K562 (cell line): ENCODE data around the gene NACA. TPM values are rescaled to one million over a fixed set of nuclear protein-coding genes. Genes with fewer than 3 reads are reported as not detected.

Source experiments
- ATAC-seq: fragments of 200-7000 bp; cut with Tn5 transposase; 3 replicates; pipeline ENCODE4 v1.9.1; 2020; ENCODE audit warnings: moderate library complexity
- BruUV-seq: library from RNA; stranded (reverse); fragments of 400-500 nt; replicated peaks from 2 replicates; lab custom pipeline; 2021; lab: Mats Ljungman, UMichigan
- CTCF ChIA-PET: fragments of 300-600 bp; formaldehyde crosslinking; extraction: SDS; loops from one replicate; lab custom pipeline; 2021; ENCODE audit warnings: low intra/inter-chr PET ratio; lab: Yijun Ruan, JAX
- POLR2A ChIA-PET: fragments of 300-600, 350-650 bp; sonication (Branson Sonifier 250); formaldehyde crosslinking; extraction: SDS; loops from one replicate; lab custom pipeline; 2021; ENCODE audit warnings: antibody characterized with exemption, inconsistent platforms; lab: Yijun Ruan, JAX
- DNase-seq, 4 experiments: peaks; one replicate each; pipeline versions ENCODE4 v3.0.0 to v3.0.0-alpha.2; 2011 to 2018; ENCODE audit warnings: low spot score in 3 of 4, mixed read lengths in 3 of 4; ENCODE audit errors: extremely low read depth in 1 of 4
- FAIRE-seq: peaks from 2 replicates; lab custom pipeline; 2011; peaks lifted over from hg19 to GRCh38; lab: Jason Lieb, UNC
- H2AFZ ChIP-seq: 2 replicates; pipeline ENCODE4 v1.6.0; 2011; ENCODE audit warnings: low read depth, low read length, control low read depth, inconsistent platforms
- H3K27ac ChIP-seq: fragments of 200-600 bp; 3 replicates; pipeline ENCODE4 v1.8.0; 2011; ENCODE audit warnings: low read depth, mild to moderate bottlenecking, control low read depth, inconsistent platforms, low read length, moderate library complexity, mixed read lengths; ENCODE audit errors: extremely low read depth
- H3K27me3 ChIP-seq, 2 experiments: fragments of 300-600 bp in 1 of 2; 2 replicates in 1 of 2; 3 replicates in 1 of 2; pipeline versions ENCODE4 v1.6.0 to v1.8.0; 2011; ENCODE audit warnings: inconsistent platforms in 2 of 2, low read length in 2 of 2, mild to moderate bottlenecking in 1 of 2, mixed read lengths in 1 of 2, moderate library complexity in 1 of 2; ENCODE audit not compliant: control insufficient read depth in 2 of 2, insufficient read depth in 2 of 2
- H3K36me3 ChIP-seq: fragments of 300-600 bp; 3 replicates; pipeline ENCODE4 v1.8.0; 2011; ENCODE audit warnings: mild to moderate bottlenecking, low read length, inconsistent platforms; ENCODE audit not compliant: control insufficient read depth, insufficient read depth
- H3K4me1 ChIP-seq, 2 experiments: fragments of 200-600 bp in 1 of 2; replicated peaks in 1 of 2; 2 replicates in 1 of 2; 3 replicates in 1 of 2; pipeline versions ENCODE4 v1.5.1 to v1.8.0; 2011; ENCODE audit warnings: inconsistent platforms in 2 of 2, low read length in 2 of 2, mild to moderate bottlenecking in 1 of 2, mixed read lengths in 1 of 2, moderate library complexity in 1 of 2; ENCODE audit not compliant: control insufficient read depth in 2 of 2, insufficient read depth in 2 of 2
- H3K4me2 ChIP-seq: 2 replicates; pipeline ENCODE4 v1.6.1; 2011; ENCODE audit warnings: low read length, control low read depth, inconsistent platforms, mixed read lengths; ENCODE audit not compliant: insufficient read depth
- H3K4me3 ChIP-seq: fragments of 200-600 bp; sonication (generic), shearing (Covaris generic); 2 replicates; pipeline ENCODE4 v1.5.1; 2016; ENCODE audit warnings: control low read depth, inconsistent platforms
- H3K79me2 ChIP-seq: fragments of 200-600 bp; 3 replicates; pipeline ENCODE4 v1.8.0; 2011; ENCODE audit warnings: low read length, inconsistent platforms; ENCODE audit not compliant: control insufficient read depth, insufficient read depth
- H3K9ac ChIP-seq, 2 experiments: 2 replicates each; pipeline versions ENCODE4 v1.6.0 to v1.6.1; 2011; ENCODE audit warnings: low read depth in 2 of 2, low read length in 2 of 2, control low read depth in 1 of 2, inconsistent platforms in 1 of 2, mild to moderate bottlenecking in 1 of 2, mixed read lengths in 1 of 2; ENCODE audit not compliant: insufficient read depth in 1 of 2
- H3K9me1 ChIP-seq: one replicate; pipeline ENCODE4 v1.6.0; 2011; ENCODE audit warnings: inconsistent platforms, mild to moderate bottlenecking, low read length, moderate library complexity; ENCODE audit not compliant: control insufficient read depth, insufficient read depth
- H3K9me3 ChIP-seq: replicated peaks from 2 replicates; pipeline ENCODE4 v1.5.1; 2011; ENCODE audit warnings: low read depth, low read length, inconsistent platforms; ENCODE audit not compliant: control insufficient read depth, insufficient read depth
- H4K20me1 ChIP-seq: replicated peaks from 2 replicates; pipeline ENCODE4 v1.6.1; 2011; ENCODE audit warnings: low read length, inconsistent platforms, mixed read lengths; ENCODE audit not compliant: control insufficient read depth, insufficient read depth
- POLR2A ChIP-seq: fragments of 450-650 bp; conservative IDR thresholded peaks from 2 replicates; pipeline ENCODE4 v1.6.1; 2016
- POLR2G ChIP-seq: fragments of 200-400 bp; formaldehyde crosslinking; IDR thresholded peaks from 2 replicates; pipeline ENCODE4 v1.6.1; 2017; ENCODE audit warnings: low read depth, mild to moderate bottlenecking, antibody characterized with exemption, low read length, moderate library complexity
- RFX1 ChIP-seq: fragments of 450-650 bp; IDR thresholded peaks from 2 replicates; pipeline ENCODE4 v1.6.1; 2016; ENCODE audit warnings: mild to moderate bottlenecking, moderate library complexity
- SNAPC5 ChIP-seq: fragments of 250-450 bp; sonication (Bioruptor Pico); IDR thresholded peaks from 2 replicates; pipeline ENCODE4 v1.8.0; 2021; ENCODE audit warnings: moderate library complexity, mild to moderate bottlenecking, inconsistent platforms
- SUPT5H ChIP-seq: fragments of 450-650 bp; IDR thresholded peaks from 2 replicates; pipeline ENCODE4 v1.6.1; 2016
- ZBTB33 ChIP-seq: sonication (generic); formaldehyde crosslinking; IDR thresholded peaks from 2 replicates; pipeline ENCODE4 v1.8.1; 2023; ENCODE audit warnings: mild to moderate bottlenecking, missing genetic modification reagents
- ZNF785 ChIP-seq: fragments of 250-450 bp; sonication (Bioruptor Pico); IDR thresholded peaks from 2 replicates; pipeline ENCODE4 v1.4.0; 2020; ENCODE audit warnings: mild to moderate bottlenecking
- WGBS: fragments of 100-300 bp; shearing (Covaris generic); methylation state at CpG from one replicate; pipeline ENCODE4 v1.1.6; 2016; ENCODE audit warnings: low coverage, mixed read lengths; ENCODE audit not compliant: insufficient coverage; ENCODE audit errors: missing lambda C conversion rate; 5-methylcytosine and 5-hydroxymethylcytosine counted together
- in situ Hi-C: fragments of 300-500 bp; cut with MboI; formaldehyde crosslinking; loops from 4 replicates; pipeline ENCODE4 v1.15.0; 2018; ENCODE audit warnings: inconsistent platforms, mixed read lengths
- intact Hi-C: fragments of 100-400 bp; cut with micrococcal nuclease; formaldehyde crosslinking; loops from 2 replicates; pipeline ENCODE4 v1.14.2; 2022
- polyA plus RNA-seq, 8 experiments: library from polyadenylated mRNA; depleted of rRNA in 4 of 8; stranded (reverse) in 5 of 8; unstranded in 3 of 8; fragments of >200 nt; fragmentation: Nextera tagmentation in 2 of 8; fragmentation: Illumina TruSeq in 1 of 8; extraction: Ambion mirVana in 2 of 8; extraction: Trizol in 1 of 8; gene quantifications; 2 replicates each; pipeline versions ENCODE4 v1.2.1 to v1.2.3, GENCODE V29; 2011 to 2014; ENCODE audit warnings: inconsistent platforms in 1 of 8, missing spikeins in 1 of 8
- total RNA-seq, 7 experiments: library from RNA; depleted of rRNA in 6 of 7; stranded (reverse); fragments of >200 nt in 6 of 7; fragmentation: Illumina TruSeq in 2 of 7; extraction: Trizol in 2 of 7; gene quantifications; 2 replicates each; pipeline versions ENCODE4 v1.2.1 to v1.2.3, GENCODE V29; 2011 to 2021; ENCODE audit warnings: low replicate concordance in 1 of 7

Gene NACA
- total and polyA plus RNA-seq, 9 of the 15 experiments (the other 6 are each of a cell fraction or from before 2014, with no cell fraction given), result 1,030 to 2,416 (median 1,645) TPM

GRCh38 chr12:56677680-56678079 is 47.4 kb downstream of the NACA start:
- intact Hi-C loops, result no loop called here
- FAIRE-seq, result no peak

GRCh38 chr12:56676851-56677580 is 48.1 kb downstream of the NACA start:
- FAIRE-seq, result no peak
- ChIA-PET POLR2A (interaction anchor here (0.7 to 3.6 kb wide), 7 partner anchors 9 to 75 kb away, joined by 3 to 25 read pairs (median 10); partner anchors contain the start of genes NACA and PTGES3), CTCF (no interaction called here)
- peak; percentile 11 for ATAC-seq
- peak overlapping the region in 1 of 2 experiments; percentile 38; a peak in 1 of 4 replicates for H3K9ac ChIP-seq
- no peak for DNase-seq
- H2AFZ ChIP-seq, result no peak overlapping the region
- H3K36me3 ChIP-seq, result peaks cover 85% of the 10 kb centered on the region
- H3K4me3 ChIP-seq, result no peak overlapping the region
- H3K9me1 ChIP-seq, result no peaks in the 10 kb centered on the region
- H3K4me1 ChIP-seq, result peaks cover 15 to 56% of the 10 kb centered on the region in 2 experiments; a peak in 4 of 5 replicates
- intact Hi-C loops (no loop called here), in situ Hi-C loops (no loop called here)
- TF ChIP-seq ZNF785 (no peak), SUPT5H (0 out of 2 replicates have a peak, but pooled peaks have one; percentile 27), POLR2A (peak; percentile 45; the same call in 1 of the 2 replicates), RFX1 (peak; percentile 32; the same call in 1 of the 2 replicates), ZBTB33 (CRISPR knock-in tag) (peak; percentile 75)
- no peaks in the 10 kb centered on the region for H3K9me3 ChIP-seq
- 72% methylated on average over 9 of the region's 11 CpGs for WGBS
- H3K4me2 ChIP-seq, result no peak overlapping the region
- no peaks in the 10 kb centered on the region for H3K27me3 ChIP-seq
- H3K79me2 ChIP-seq, result peaks cover 99% of the 10 kb centered on the region
- no TSS peak for BruUV-seq
- peaks cover 41% of the 10 kb centered on the region for H4K20me1 ChIP-seq
- H3K27ac ChIP-seq, result peak overlapping the region; percentile 3; the same call in 1 of the 3 replicates

More at GRCh38 chr12:56677680-56678079, 47.4 kb downstream of the NACA start:
- Histone ChIP-seq H3K27me3 (no peaks in the 10 kb centered on the region), H2AFZ (no peak overlapping the region), H3K4me3 (no peak overlapping the region), H3K27ac (peak overlapping the region; percentile 3; the same call in 1 of the 3 replicates), H3K4me1 (peaks cover 21 to 63% of the 10 kb centered on the region in 2 experiments; a peak in 4 of 5 replicates), H3K79me2 (peaks cover 99% of the 10 kb centered on the region), H4K20me1 (peaks cover 46% of the 10 kb centered on the region), H3K9ac (no peak overlapping the region), H3K9me1 (no peaks in the 10 kb centered on the region), H3K9me3 (no peaks in the 10 kb centered on the region), H3K36me3 (peaks cover 85% of the 10 kb centered on the region), H3K4me2 (peak overlapping the region; percentile 11; the same call in 1 of the 2 replicates)
- no TSS peak for BruUV-seq
- ATAC-seq (no peak), DNase-seq (no peak)
- TF ChIP-seq SNAPC5 (no peak), POLR2G (0 out of 2 replicates have a peak, but pooled peaks have one; percentile 28)
- ChIA-PET CTCF (no interaction called here), POLR2A (interaction anchor here (1.1 to 3.6 kb wide), 7 partner anchors 9 to 48 kb away, joined by 5 to 25 read pairs (median 10); partner anchors contain the start of genes ATP5F1B, NACA and PTGES3)
- in situ Hi-C loops, result no loop called here
- 50% methylated on average over 1 of the region's 1 CpG for WGBS
